Measurements from ENCODE around the gene NOL12. TPM values are rescaled to one million over a fixed set of nuclear protein-coding genes. Genes with fewer than 3 reads are reported as not detected.
A peak's percentile ranks its signal among the peaks of the same experiment; 100 is the strongest.

Gene NOL12
- total RNA-seq, 4 donors from 2014 or later, result 16.3 to 29.1 (median 20.2) TPM

DNA sequence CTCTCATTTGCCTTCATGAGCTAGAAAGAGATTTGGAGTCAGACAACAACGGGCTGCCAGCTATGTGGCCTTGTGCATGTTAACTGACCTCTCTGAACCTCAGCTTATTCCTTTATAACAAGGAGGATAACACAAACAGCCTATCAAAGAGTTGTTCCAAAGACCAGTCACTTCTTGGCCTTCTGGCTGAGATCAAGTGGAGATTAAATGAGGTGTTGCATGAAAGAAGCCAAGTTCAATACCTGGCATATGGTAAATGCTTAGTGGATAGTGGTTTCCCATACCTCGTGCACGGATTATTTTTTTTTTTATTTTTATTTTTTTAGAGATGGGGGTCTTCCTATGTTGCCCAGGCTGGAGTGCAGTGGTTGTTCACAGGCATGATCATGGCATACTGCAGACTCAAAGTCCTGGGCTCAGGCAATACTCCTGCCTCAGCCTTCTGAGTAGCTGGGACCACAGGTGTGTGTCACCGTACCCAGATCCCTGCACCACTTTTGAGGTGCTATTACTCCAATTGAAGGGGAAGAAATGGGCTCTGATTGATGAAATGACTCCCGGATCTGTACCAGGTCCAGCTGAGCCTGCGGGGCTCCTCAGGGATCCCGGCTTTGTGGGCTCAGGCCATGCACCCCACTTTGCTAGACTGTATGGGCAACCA is 5.8 kb upstream of the NOL12 start:
- Histone ChIP-seq H3K36me3 (peaks cover 0 to 25% of the 10 kb centered on the region in 2 donors), H3K4me1 (peaks cover 0 to 67% (median 13%) of the 10 kb centered on the region in 3 donors), H3K9me3 (no peaks in the 10 kb centered on the region), H3K27ac (peak overlapping the region in 3 of 4 donors; percentile 20 to 93 (median 35)), H3K4me3 (no peak overlapping the region), H3K27me3 (no peaks in the 10 kb centered on the region)
- WGBS, 2 donors (ENCODE audit: low coverage in 1 of 2), result 26 to 33% methylated on average over 3 to 4 of the region's 7 CpGs
- ATAC-seq, result no peak
- no peak for TF ChIP-seq POLR2A (IDR thresholded peaks at IDR 0.05)
- TF ChIP-seq EP300 (IDR thresholded peaks at IDR 0.05), result no peak
- no peak for TF ChIP-seq POLR2AphosphoS5 (IDR thresholded peaks at IDR 0.05)
- TF ChIP-seq, protein P1, sequence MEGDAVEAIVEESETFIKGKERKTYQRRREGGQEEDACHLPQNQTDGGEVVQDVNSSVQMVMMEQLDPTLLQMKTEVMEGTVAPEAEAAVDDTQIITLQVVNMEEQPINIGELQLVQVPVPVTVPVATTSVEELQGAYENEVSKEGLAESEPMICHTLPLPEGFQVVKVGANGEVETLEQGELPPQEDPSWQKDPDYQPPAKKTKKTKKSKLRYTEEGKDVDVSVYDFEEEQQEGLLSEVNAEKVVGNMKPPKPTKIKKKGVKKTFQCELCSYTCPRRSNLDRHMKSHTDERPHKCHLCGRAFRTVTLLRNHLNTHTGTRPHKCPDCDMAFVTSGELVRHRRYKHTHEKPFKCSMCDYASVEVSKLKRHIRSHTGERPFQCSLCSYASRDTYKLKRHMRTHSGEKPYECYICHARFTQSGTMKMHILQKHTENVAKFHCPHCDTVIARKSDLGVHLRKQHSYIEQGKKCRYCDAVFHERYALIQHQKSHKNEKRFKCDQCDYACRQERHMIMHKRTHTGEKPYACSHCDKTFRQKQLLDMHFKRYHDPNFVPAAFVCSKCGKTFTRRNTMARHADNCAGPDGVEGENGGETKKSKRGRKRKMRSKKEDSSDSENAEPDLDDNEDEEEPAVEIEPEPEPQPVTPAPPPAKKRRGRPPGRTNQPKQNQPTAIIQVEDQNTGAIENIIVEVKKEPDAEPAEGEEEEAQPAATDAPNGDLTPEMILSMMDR (IDR thresholded peaks at IDR 0.05), result no peak

DNA sequence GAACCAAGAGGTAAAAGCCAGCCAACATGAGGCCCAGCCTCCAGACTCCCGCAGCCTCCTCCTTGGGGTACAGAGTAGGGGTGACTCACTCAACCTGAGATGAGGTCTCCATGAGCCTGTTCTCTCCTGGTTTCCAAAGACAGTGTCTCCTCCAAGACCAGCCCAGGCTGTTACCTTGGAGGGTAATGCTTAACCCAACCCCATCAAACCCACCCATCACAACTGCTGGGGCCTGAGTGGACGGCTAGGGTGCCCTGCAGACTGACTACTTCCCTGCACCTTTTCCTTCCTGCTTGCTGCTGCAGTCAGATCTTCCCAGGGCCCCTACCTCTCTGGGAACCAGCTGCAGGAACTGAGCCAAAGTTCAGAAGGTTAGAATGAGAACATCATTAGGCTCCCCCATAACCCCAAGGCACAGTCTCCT is 5.1 kb upstream of the NOL12 start:
- Histone ChIP-seq H3K4me1 (peaks cover 0 to 64% (median 13%) of the 10 kb centered on the region in 3 donors), H3K27ac (peak overlapping the region in 2 of 4 donors; percentile 35 to 45), H3K27me3 (no peaks in the 10 kb centered on the region), H3K9me3 (no peaks in the 10 kb centered on the region), H3K4me3 (no peak overlapping the region), H3K36me3 (peaks cover 0 to 25% of the 10 kb centered on the region in 2 donors)
- TF ChIP-seq, protein P1 (IDR thresholded peaks at IDR 0.05), result no peak
- no peak for TF ChIP-seq POLR2AphosphoS5 (IDR thresholded peaks at IDR 0.05)
- no peak for TF ChIP-seq EP300 (IDR thresholded peaks at IDR 0.05)
- TF ChIP-seq POLR2A (IDR thresholded peaks at IDR 0.05), result no peak
- ATAC-seq, result no peak
- WGBS, 2 donors (ENCODE audit: low coverage in 1 of 2), result no CpG with 5 or more reads among the region's 2 CpGs

DNA sequence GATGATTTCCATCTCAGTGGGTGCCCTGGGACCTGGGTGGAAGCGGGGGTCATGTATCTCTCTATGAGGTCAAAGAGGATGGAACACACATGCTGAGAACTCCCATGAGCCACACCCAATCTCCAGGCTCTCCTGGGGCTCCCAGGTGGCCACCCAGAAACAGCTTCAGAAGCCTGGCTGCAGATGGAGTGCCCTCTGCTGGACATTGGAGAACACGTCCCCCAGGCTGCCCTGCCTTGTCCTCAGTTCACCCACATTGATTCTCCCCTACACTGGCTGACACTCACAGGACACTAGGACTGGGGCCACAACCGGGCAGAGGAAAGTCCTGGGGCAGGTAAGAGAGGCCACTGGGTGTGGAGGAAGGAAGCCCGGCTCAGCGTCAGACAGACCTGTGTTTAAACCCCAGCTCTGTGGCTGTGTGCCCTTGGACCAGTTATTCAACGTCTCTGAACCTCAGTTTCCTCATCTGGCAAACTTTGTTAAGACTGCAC is 4.5 kb upstream of the NOL12 start:
- TF ChIP-seq POLR2AphosphoS5 (IDR thresholded peaks at IDR 0.05) (no peak), POLR2A (IDR thresholded peaks at IDR 0.05) (no peak), EP300 (IDR thresholded peaks at IDR 0.05) (no peak)
- TF ChIP-seq, protein P1 (IDR thresholded peaks at IDR 0.05), result peak in 3 of 4 experiments; percentile 80 to 96 (median 85)
- Histone ChIP-seq H3K27me3 (no peaks in the 10 kb centered on the region), H3K27ac (peak overlapping the region in 2 of 4 donors; percentile 35 to 45), H3K4me3 (no peak overlapping the region), H3K36me3 (peaks cover 0 to 25% of the 10 kb centered on the region in 2 donors), H3K9me3 (no peaks in the 10 kb centered on the region), H3K4me1 (peaks cover 0 to 60% (median 13%) of the 10 kb centered on the region in 3 donors)
- whole genome bisulfite sequencing, 2 donors (ENCODE audit: low coverage in 1 of 2), result 0% methylated on average over 1 of the region's 6 CpGs; no CpG with 5 or more reads in 1 of the 2 donors
- peak; percentile 35 for ATAC-seq

DNA sequence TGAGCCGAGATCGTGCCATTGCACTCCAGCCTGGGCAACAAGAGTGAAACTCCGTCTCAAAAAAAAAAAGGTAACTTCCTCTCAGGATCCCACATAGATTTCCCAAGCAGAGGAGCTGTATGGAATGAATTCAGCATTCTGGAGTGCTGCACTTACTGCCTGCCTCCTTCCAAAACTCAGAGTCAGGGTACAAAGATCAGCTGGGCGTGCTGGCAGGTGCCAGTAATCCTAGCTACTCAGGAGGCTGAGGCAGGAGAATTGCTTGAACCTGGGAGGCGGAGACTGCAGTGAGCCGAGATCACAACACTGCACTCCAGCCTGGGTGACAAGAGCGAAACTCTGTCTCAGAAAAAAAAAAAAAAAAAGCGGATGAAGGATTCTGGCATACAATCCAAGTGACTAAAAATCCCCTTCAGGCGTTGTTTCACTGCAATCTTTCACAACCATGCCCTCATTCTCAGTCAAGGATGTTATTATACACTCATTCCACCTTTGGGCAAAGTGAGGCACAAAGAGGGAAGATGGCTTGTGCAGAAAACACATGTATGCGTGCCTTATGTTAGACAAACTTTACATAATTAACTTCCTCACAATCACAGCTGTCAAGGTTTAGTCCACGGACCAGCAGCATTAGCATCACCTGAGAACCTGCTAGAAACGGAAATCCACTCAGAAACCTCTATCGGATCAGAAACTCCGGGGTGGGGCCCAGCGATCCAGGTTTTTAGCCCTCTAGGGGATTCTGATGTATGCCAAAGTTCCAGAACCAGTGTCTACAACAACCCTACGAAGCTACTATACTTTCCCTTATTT is 1.1 kb upstream of the NOL12 start:
- Histone ChIP-seq H3K4me1 (peaks cover 0 to 45% (median 12%) of the 10 kb centered on the region in 3 donors), H3K4me3 (no peak overlapping the region), H3K27me3 (no peaks in the 10 kb centered on the region), H3K36me3 (peaks cover 0 to 28% of the 10 kb centered on the region in 2 donors), H3K27ac (no peak overlapping the region), H3K9me3 (no peaks in the 10 kb centered on the region)
- TF ChIP-seq POLR2AphosphoS5 (IDR thresholded peaks at IDR 0.05), result no peak
- TF ChIP-seq POLR2A (IDR thresholded peaks at IDR 0.05), result no peak
- no peak for TF ChIP-seq EP300 (IDR thresholded peaks at IDR 0.05)
- TF ChIP-seq, protein P1 (IDR thresholded peaks at IDR 0.05), result no peak
- no peak for ATAC-seq
- 72 to 74% methylated on average over 12 to 13 of the region's 16 CpGs for WGBS, 2 donors (ENCODE audit: low coverage in 1 of 2)

All from gastroesophageal sphincter (tissue), 4 donors.